IMR-90 (cell line): Measurements from ENCODE around the gene XYLB. TPM values are rescaled to one million over a fixed set of nuclear protein-coding genes. Genes with fewer than 3 reads are reported as not detected.
A peak's percentile ranks its signal among the peaks of the same experiment; 100 is the strongest.

Experiments
- ATAC-seq: fragments of 200-7000 bp; cut with Tn5 transposase; 2 replicates; pipeline ENCODE4 v1.9.1; 2020; ENCODE audit warnings: low read depth, mild to moderate bottlenecking, moderate library complexity
- BruUV-seq: library from RNA; stranded (reverse); fragments of 400-500 nt; replicated peaks from 2 replicates; lab custom pipeline; 2021; lab: Mats Ljungman, UMichigan
- CTCF ChIA-PET: fragments of 300-600 bp; formaldehyde crosslinking; extraction: SDS; loops from one replicate; lab custom pipeline; 2021; ENCODE audit warnings: antibody characterized with exemption; lab: Yijun Ruan, JAX
- POLR2A ChIA-PET: fragments of 300-600 bp; sonication (Branson Sonifier 250); formaldehyde crosslinking; loops from one replicate; lab custom pipeline; 2022; ENCODE audit warnings: antibody characterized with exemption; ENCODE audit not compliant: unreplicated experiment; lab: Charles Lee
- DNase-seq: peaks from one replicate; pipeline ENCODE4 v3.0.0; 2013
- H2AFZ ChIP-seq: replicated peaks from 2 replicates; pipeline ENCODE3; 2013; ENCODE audit warnings: low read length, mild to moderate bottlenecking; ENCODE audit not compliant: poor library complexity
- H2AK5ac ChIP-seq: 2 replicates; pipeline ENCODE4 v1.6.1; 2013; ENCODE audit warnings: low read depth, low read length, inconsistent platforms
- H2AK9ac ChIP-seq: replicated peaks from 2 replicates; pipeline ENCODE3; 2013; ENCODE audit warnings: mild to moderate bottlenecking, low read depth, low read length, moderate library complexity; ENCODE audit not compliant: poor library complexity
- H2BK120ac ChIP-seq: 2 replicates; pipeline ENCODE4 v1.6.1; 2013; ENCODE audit warnings: low read depth, low read length, inconsistent platforms
- H2BK15ac ChIP-seq: 3 replicates; pipeline ENCODE4 v1.6.1; 2013; ENCODE audit warnings: low read depth, low read length, inconsistent platforms
- H2BK20ac ChIP-seq: 2 replicates; pipeline ENCODE4 v1.6.1; 2013; ENCODE audit warnings: low read depth, mild to moderate bottlenecking, inconsistent platforms, low read length, moderate library complexity
- H2BK5ac ChIP-seq: 2 replicates; pipeline ENCODE4 v1.6.1; 2013; ENCODE audit warnings: mild to moderate bottlenecking, low read depth, low read length, inconsistent platforms; ENCODE audit not compliant: poor library complexity, severe bottlenecking
- H3K14ac ChIP-seq: replicated peaks from 2 replicates; pipeline ENCODE4 v1.6.1; 2013; ENCODE audit warnings: low read depth, low read length, inconsistent platforms
- H3K18ac ChIP-seq: 2 replicates; pipeline ENCODE4 v1.6.1; 2013; ENCODE audit warnings: low read depth, low read length, control low read depth
- H3K23ac ChIP-seq: 2 replicates; pipeline ENCODE4 v1.6.1; 2013; ENCODE audit warnings: low read depth, low read length, inconsistent platforms
- H3K27ac ChIP-seq: 2 replicates; pipeline ENCODE4 v1.5.1; 2013; ENCODE audit warnings: mild to moderate bottlenecking, control low read depth, low read length; ENCODE audit not compliant: insufficient read depth
- H3K27me3 ChIP-seq: 2 replicates; pipeline ENCODE4 v1.6.1; 2013; ENCODE audit warnings: low read length; ENCODE audit not compliant: control insufficient read depth, insufficient read depth
- H3K36me3 ChIP-seq: 2 replicates; pipeline ENCODE4 v1.6.1; 2013; ENCODE audit warnings: low read length, mixed read lengths; ENCODE audit not compliant: control insufficient read depth, insufficient read depth
- H3K4ac ChIP-seq: 2 replicates; pipeline ENCODE4 v1.6.1; 2013; ENCODE audit warnings: low read depth, low read length, inconsistent platforms
- H3K4me1 ChIP-seq: 2 replicates; pipeline ENCODE4 v1.6.1; 2013; ENCODE audit warnings: low read length, mixed read lengths; ENCODE audit not compliant: control insufficient read depth, insufficient read depth
- H3K4me2 ChIP-seq: 2 replicates; pipeline ENCODE4 v1.6.1; 2013; ENCODE audit warnings: low read depth, mild to moderate bottlenecking, control low read depth, low read length, moderate library complexity
- H3K4me3 ChIP-seq: 2 replicates; pipeline ENCODE4 v1.5.1; 2013; ENCODE audit warnings: low read depth, mild to moderate bottlenecking, control low read depth, low read length, moderate library complexity; ENCODE audit not compliant: insufficient read depth
- H3K56ac ChIP-seq: 2 replicates; pipeline ENCODE4 v1.6.1; 2013; ENCODE audit warnings: low read length, inconsistent platforms; ENCODE audit not compliant: insufficient read depth; ENCODE audit errors: extremely low read depth
- H3K79me1 ChIP-seq, 2 experiments: 2 replicates each; pipeline ENCODE4 v1.6.1; 2013; ENCODE audit warnings: low read length in 2 of 2, inconsistent platforms in 1 of 2, low read depth in 1 of 2
- H3K9ac ChIP-seq: 2 replicates; pipeline ENCODE4 v1.6.1; 2013; ENCODE audit warnings: low read depth, low read length, control low read depth
- H3K9me1 ChIP-seq: 2 replicates; pipeline ENCODE4 v1.6.1; 2013; ENCODE audit warnings: low read length, inconsistent platforms; ENCODE audit not compliant: insufficient read depth
- H3K9me3 ChIP-seq: 2 replicates; pipeline ENCODE4 v1.6.1; 2013; ENCODE audit warnings: low read length; ENCODE audit not compliant: control insufficient read depth, insufficient read depth
- H4K20me1 ChIP-seq: 2 replicates; pipeline ENCODE4 v1.6.1; 2013; ENCODE audit warnings: low read length, inconsistent platforms; ENCODE audit not compliant: insufficient read depth
- H4K5ac ChIP-seq: 2 replicates; pipeline ENCODE4 v1.6.1; 2013; ENCODE audit warnings: mild to moderate bottlenecking, low read depth, low read length, control low read depth
- H4K8ac ChIP-seq, 2 experiments: 2 replicates each; pipeline ENCODE4 v1.6.1; 2013; ENCODE audit warnings: low read depth in 2 of 2, low read length in 2 of 2, control low read depth in 1 of 2, inconsistent platforms in 1 of 2
- H4K91ac ChIP-seq: 2 replicates; pipeline ENCODE4 v1.6.1; 2013; ENCODE audit warnings: low read depth, low read length, inconsistent platforms; ENCODE audit not compliant: insufficient read depth
- BHLHE40 ChIP-seq: fragments of 150-350 bp; IDR thresholded peaks from 2 replicates; pipeline ENCODE4 v1.6.1; 2016; ENCODE audit warnings: mild to moderate bottlenecking, low read depth, low read length
- CEBPB ChIP-seq: IDR thresholded peaks from 2 replicates; pipeline ENCODE4 v1.6.1; 2012; ENCODE audit warnings: low read depth, low read length, improper control_type of control experiment
- ELK1 ChIP-seq: fragments of 150-350 bp; IDR thresholded peaks from 2 replicates; pipeline ENCODE4 v1.6.1; 2016; ENCODE audit warnings: low read depth, mild to moderate bottlenecking, low read length, moderate library complexity, borderline replicate concordance
- FOS ChIP-seq: fragments of 150-350 bp; IDR thresholded peaks from 2 replicates; pipeline ENCODE4 v1.6.1; 2016; ENCODE audit warnings: low read depth, low read length
- MAFK ChIP-seq: IDR thresholded peaks from 2 replicates; pipeline ENCODE4 v1.6.1; 2012; ENCODE audit warnings: low read depth, low read length, improper control_type of control experiment
- MXI1 ChIP-seq: IDR thresholded peaks from 2 replicates; pipeline ENCODE4 v1.6.1; 2012; ENCODE audit warnings: low read depth, mild to moderate bottlenecking, low read length, moderate library complexity, borderline replicate concordance
- NFE2L2 ChIP-seq: fragments of 150-350 bp; IDR thresholded peaks from 2 replicates; pipeline ENCODE4 v1.6.1; 2016; ENCODE audit warnings: low read depth, mild to moderate bottlenecking, low read length
- POLR2A ChIP-seq: IDR thresholded peaks from 2 replicates; pipeline ENCODE4 v1.6.1; 2012; ENCODE audit warnings: mild to moderate bottlenecking, low read depth, low read length
- RAD21 ChIP-seq: IDR thresholded peaks from 2 replicates; pipeline ENCODE4 v1.6.1; 2012; ENCODE audit warnings: low read length, improper control_type of control experiment
- SMC3 ChIP-seq: fragments of 150-350 bp; IDR thresholded peaks from 2 replicates; pipeline ENCODE4 v1.6.1; 2016; ENCODE audit warnings: low read depth, mild to moderate bottlenecking, antibody characterized with exemption, low read length, moderate library complexity
- WGBS, 2 experiments: methylation state at CpG; one replicate each; pipeline versions ENCODE4 v1.1.5 to v1.1.7; 2013; ENCODE audit warnings: missing lambda C conversion rate in 2 of 2; ENCODE audit not compliant: insufficient read length in 1 of 2; ENCODE audit errors: extremely low coverage in 2 of 2; 5-methylcytosine and 5-hydroxymethylcytosine counted together
- dilution Hi-C: fragments of 300-500 bp; cut with HindIII; formaldehyde crosslinking; loops from one replicate; pipeline ENCODE4 v1.14.3; 2018; ENCODE audit warnings: low sequenced_read_pairs; ENCODE audit not compliant: unreplicated experiment
- in situ Hi-C: fragments of 300-500 bp; cut with MboI; formaldehyde crosslinking; loops from 3 replicates; pipeline ENCODE4 v1.14.3; 2019; ENCODE audit warnings: low sequenced_read_pairs, inconsistent platforms, mixed read lengths
- intact Hi-C: fragments of 100-400 bp; cut with micrococcal nuclease; formaldehyde crosslinking; loops from 2 replicates; pipeline ENCODE4 v1.10.0; 2022
- polyA plus RNA-seq, 3 experiments: library from polyadenylated mRNA; depleted of rRNA; stranded (reverse); fragments of >200 nt; gene quantifications; 2 replicates each; pipeline ENCODE4 v1.2.3, GENCODE V29; 2012; ENCODE audit warnings: low replicate concordance in 1 of 3
- total RNA-seq: library from RNA; depleted of rRNA; stranded (reverse); fragments of >200 nt; gene quantifications from 2 replicates; pipeline ENCODE4 v1.2.3, GENCODE V29; 2012
- TF ChIP-seq, protein P1 (sequence below): fragments of 150-350 bp; IDR thresholded peaks from 2 replicates; pipeline ENCODE4 v1.6.1; 2017; ENCODE audit warnings: mild to moderate bottlenecking, antibody characterized with exemption, low read length, low read depth

The XYLB gene
- total and polyA plus RNA-seq, 2 of the 4 experiments (the other 2 are of a cell fraction): 3.0 to 3.4 TPM

DNA sequence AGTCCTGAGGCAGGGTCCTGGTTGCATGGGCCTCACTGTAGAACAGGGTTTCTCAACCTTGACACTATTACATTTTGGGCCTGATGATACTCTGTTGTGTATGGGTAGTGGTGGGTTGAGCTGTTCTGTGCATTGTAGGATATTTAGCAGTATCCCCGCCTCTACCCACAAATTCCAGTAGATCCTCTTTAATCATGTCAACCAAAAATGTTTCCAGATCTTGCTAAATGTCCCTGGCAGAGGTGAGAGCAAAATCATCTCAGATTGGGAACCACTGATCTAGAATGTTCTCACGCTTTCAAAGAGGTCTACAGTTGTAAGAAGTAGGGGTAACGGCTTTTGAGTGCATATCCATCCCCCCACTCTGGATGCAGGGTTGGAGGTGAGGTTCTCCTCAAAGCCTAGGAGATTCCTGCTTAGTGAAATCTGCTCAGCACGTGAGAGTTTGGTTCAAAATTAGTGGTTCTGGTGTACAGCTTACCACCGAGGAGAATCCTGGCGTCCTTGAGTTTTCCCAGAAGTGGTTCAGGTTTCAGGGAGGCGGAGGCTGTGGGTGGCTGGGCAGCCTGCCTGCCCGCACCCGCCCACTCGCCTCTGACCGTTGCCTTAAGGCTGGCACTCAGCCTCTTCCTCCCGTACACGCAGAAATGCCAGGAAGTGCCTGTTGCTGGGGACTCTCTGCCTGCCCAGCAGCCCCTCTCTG, 112.4 kb downstream of the XYLB start:
- no peaks in the 10 kb centered on the region for H3K9me3 ChIP-seq
- in situ Hi-C loops (no loop called here), dilution Hi-C loops (no loop called here), intact Hi-C loops (loop anchor here (5.0 kb wide), 1 partner anchor 112 kb away; the partner anchor contains the start of gene XYLB)
- H3K23ac ChIP-seq: no peak overlapping the region; the same call in 1 of the 2 replicates
- no peak overlapping the region for H3K56ac ChIP-seq
- H3K4ac ChIP-seq: no peak overlapping the region
- H2AFZ ChIP-seq: peak overlapping the region; percentile 44
- no peak overlapping the region for H3K14ac ChIP-seq
- H4K91ac ChIP-seq: no peak overlapping the region
- H3K79me1 ChIP-seq: peaks cover 22 to 44% of the 10 kb centered on the region in 2 experiments; a peak in 3 of 4 replicates
- H2BK15ac ChIP-seq: no peak overlapping the region
- peak overlapping the region; percentile 44 for H2AK9ac ChIP-seq
- H3K9me1 ChIP-seq: peaks cover 6% of the 10 kb centered on the region; the same call in 1 of the 2 replicates
- no peak overlapping the region for H3K27ac ChIP-seq
- no peak overlapping the region for H2BK120ac ChIP-seq
- no peak overlapping the region for H3K4me3 ChIP-seq
- DNase-seq (peak; percentile 22), ATAC-seq (no peak)
- no peak overlapping the region for H4K5ac ChIP-seq
- no peaks in the 10 kb centered on the region for H3K36me3 ChIP-seq
- H3K18ac ChIP-seq: no peak overlapping the region
- H4K8ac ChIP-seq: no peak overlapping the region
- no peak overlapping the region for H2AK5ac ChIP-seq
- H3K9ac ChIP-seq: no peak overlapping the region
- POLR2A ChIA-PET: no interaction called here
- H4K20me1 ChIP-seq: peaks cover 18% of the 10 kb centered on the region
- no peaks in the 10 kb centered on the region for H3K27me3 ChIP-seq
- CTCF ChIA-PET: no interaction called here
- BruUV-seq: no TSS peak
- H2BK20ac ChIP-seq: no peak overlapping the region
- no peak overlapping the region for H2BK5ac ChIP-seq
- H3K4me1 ChIP-seq: peaks cover 3% of the 10 kb centered on the region; the same call in 1 of the 2 replicates
- no peak overlapping the region for H3K4me2 ChIP-seq
- TF ChIP-seq FOS (no peak), POLR2A (no peak), MAFK (no peak), SMC3 (no peak), CEBPB (no peak), MXI1 (no peak), BHLHE40 (no peak), NFE2L2 (no peak), RAD21 (no peak), ELK1 (no peak)
- TF ChIP-seq, protein P1, sequence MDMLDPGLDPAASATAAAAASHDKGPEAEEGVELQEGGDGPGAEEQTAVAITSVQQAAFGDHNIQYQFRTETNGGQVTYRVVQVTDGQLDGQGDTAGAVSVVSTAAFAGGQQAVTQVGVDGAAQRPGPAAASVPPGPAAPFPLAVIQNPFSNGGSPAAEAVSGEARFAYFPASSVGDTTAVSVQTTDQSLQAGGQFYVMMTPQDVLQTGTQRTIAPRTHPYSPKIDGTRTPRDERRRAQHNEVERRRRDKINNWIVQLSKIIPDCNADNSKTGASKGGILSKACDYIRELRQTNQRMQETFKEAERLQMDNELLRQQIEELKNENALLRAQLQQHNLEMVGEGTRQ: no peak
- 53% methylated on average over 6 of the region's 13 CpGs; no CpG with 5 or more reads in 1 of the 2 experiments for WGBS, 2 experiments
